Measurements from ENCODE around the gene SMG6. TPM values are rescaled to one million over a fixed set of nuclear protein-coding genes. Genes with fewer than 3 reads are reported as not detected.

SMG6 gene
- total RNA-seq, 1 experiment from 2014 or later, result 28.6 TPM

DNA sequence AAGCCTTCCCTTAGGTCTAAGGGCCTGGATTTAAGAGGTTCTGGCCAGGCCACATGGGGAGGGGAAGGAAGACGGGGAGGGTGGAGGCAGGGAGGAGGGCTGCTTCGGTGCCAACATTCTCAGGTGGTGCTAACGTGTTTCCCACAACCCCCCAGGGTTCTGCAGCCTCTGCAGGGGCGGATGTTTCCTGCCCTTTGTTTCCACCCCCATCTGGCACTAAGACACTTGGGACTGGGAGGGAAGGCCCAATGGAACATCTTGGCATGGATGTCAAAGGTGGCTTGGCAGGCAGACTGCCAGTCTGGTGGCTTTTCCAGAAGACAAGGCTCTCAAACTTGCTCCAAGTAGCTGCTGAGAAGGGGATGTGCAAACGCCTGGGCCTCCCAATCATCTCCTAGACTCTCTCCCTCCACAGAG, 236.0 kb downstream of the SMG6 start:
- H4K8ac ChIP-seq (replicated peaks; ENCODE audit: insufficient read length, low read depth, low read length), result no peak overlapping the region
- H3K14ac ChIP-seq (ENCODE audit: insufficient read depth, low read length), result no peak overlapping the region; the same call in 1 of the 2 replicates
- H4K20me1 ChIP-seq (ENCODE audit: control insufficient read depth, insufficient read depth, insufficient read length), result peaks cover 2% of the 10 kb centered on the region
- no peaks in the 10 kb centered on the region for H3K79me2 ChIP-seq (ENCODE audit: insufficient read depth, low read length)
- Mint-ChIP-seq H3K4me3 (no peak overlapping the region), H3K4me1 (peaks cover 42 to 47% of the 10 kb centered on the region in 2 experiments), H3K27me3 (ENCODE audit: low read depth) (no peaks in the 10 kb centered on the region), H3K27ac (no peak overlapping the region), H3K9me3 (no peaks in the 10 kb centered on the region), H3K36me3 (ENCODE audit: insufficient read depth in 1 of 3, low read depth in 3 of 3) (peaks cover 3 to 48% (median 22%) of the 10 kb centered on the region in 3 experiments)
- no peak overlapping the region for H2BK5ac ChIP-seq (ENCODE audit: insufficient read length, low read length)
- H3K4me2 ChIP-seq (ENCODE audit: insufficient read depth, insufficient read length, low read length), result no peak overlapping the region
- no peak overlapping the region for H3K27ac ChIP-seq (ENCODE audit: insufficient read length, low read depth, low read length)
- no peak overlapping the region for H3T11ph ChIP-seq (ENCODE audit: low read length)
- no peak overlapping the region for H3K4ac ChIP-seq (ENCODE audit: low read depth, low read length)
- peaks cover 3% of the 10 kb centered on the region; the same call in 1 of the 2 replicates for H3K4me1 ChIP-seq (ENCODE audit: insufficient read depth, low read length)
- no peak overlapping the region for H3K23ac ChIP-seq (ENCODE audit: insufficient read length, low read depth, low read length)
- WGBS (ENCODE audit: extremely low coverage, insufficient read length, low lambda C conversion rate), result no CpG with 5 or more reads among the region's 5 CpGs
- H2AK5ac ChIP-seq (ENCODE audit: insufficient read length, low read length), result no peak overlapping the region
- no peak overlapping the region for H3K18ac ChIP-seq (ENCODE audit: insufficient read length, low read depth, low read length)
- no peak overlapping the region for H2BK15ac ChIP-seq (ENCODE audit: low read depth, low read length)
- H3K9ac ChIP-seq (ENCODE audit: extremely low read depth, insufficient read length, low read length), result no peak overlapping the region
- TF ChIP-seq, protein P1, sequence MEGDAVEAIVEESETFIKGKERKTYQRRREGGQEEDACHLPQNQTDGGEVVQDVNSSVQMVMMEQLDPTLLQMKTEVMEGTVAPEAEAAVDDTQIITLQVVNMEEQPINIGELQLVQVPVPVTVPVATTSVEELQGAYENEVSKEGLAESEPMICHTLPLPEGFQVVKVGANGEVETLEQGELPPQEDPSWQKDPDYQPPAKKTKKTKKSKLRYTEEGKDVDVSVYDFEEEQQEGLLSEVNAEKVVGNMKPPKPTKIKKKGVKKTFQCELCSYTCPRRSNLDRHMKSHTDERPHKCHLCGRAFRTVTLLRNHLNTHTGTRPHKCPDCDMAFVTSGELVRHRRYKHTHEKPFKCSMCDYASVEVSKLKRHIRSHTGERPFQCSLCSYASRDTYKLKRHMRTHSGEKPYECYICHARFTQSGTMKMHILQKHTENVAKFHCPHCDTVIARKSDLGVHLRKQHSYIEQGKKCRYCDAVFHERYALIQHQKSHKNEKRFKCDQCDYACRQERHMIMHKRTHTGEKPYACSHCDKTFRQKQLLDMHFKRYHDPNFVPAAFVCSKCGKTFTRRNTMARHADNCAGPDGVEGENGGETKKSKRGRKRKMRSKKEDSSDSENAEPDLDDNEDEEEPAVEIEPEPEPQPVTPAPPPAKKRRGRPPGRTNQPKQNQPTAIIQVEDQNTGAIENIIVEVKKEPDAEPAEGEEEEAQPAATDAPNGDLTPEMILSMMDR (conservative IDR thresholded peaks at IDR 0.05), result no peak
- no peaks in the 10 kb centered on the region for H3K23me2 ChIP-seq (ENCODE audit: insufficient read length, low read depth, low read length, poor library complexity, severe bottlenecking)
- H2AFZ ChIP-seq (ENCODE audit: low read length), result no peak overlapping the region
- DNase-seq, result no peak
- H2BK12ac ChIP-seq (ENCODE audit: insufficient read length, low read depth, low read length), result no peak overlapping the region
- no peaks in the 10 kb centered on the region for H3K79me1 ChIP-seq (ENCODE audit: insufficient read depth, low read depth, low read length, poor library complexity, severe bottlenecking)
- H3K9me3 ChIP-seq (ENCODE audit: control insufficient read depth, low read depth, low read length), result no peaks in the 10 kb centered on the region
- H4K5ac ChIP-seq (ENCODE audit: insufficient read length, low read depth, low read length), result no peak overlapping the region
- H3K56ac ChIP-seq (ENCODE audit: insufficient read length, low read depth, low read length), result no peak overlapping the region
- H2BK120ac ChIP-seq (ENCODE audit: low read depth, low read length, poor library complexity, severe bottlenecking), result no peak overlapping the region
- H3K27me3 ChIP-seq (ENCODE audit: insufficient read depth, low read length), result no peaks in the 10 kb centered on the region
- no peak overlapping the region for H4K91ac ChIP-seq (ENCODE audit: insufficient read length, low read depth, low read length)
- no peak overlapping the region for H2BK20ac ChIP-seq (ENCODE audit: low read depth, low read length, poor library complexity, severe bottlenecking)
